Lung (tissue), 12 donors: ENCODE measurements around the gene LETMD1. TPM values are rescaled to one million over a fixed set of nuclear protein-coding genes. Genes with fewer than 3 reads are reported as not detected.

Experiments used
- ATAC-seq: fragments of 200-7000 bp; cut with Tn5 transposase; one replicate; pipeline ENCODE4 v1.9.1; 2020; ENCODE audit warnings: moderate number of reproducible peaks; ENCODE audit not compliant: insufficient read depth, low FRiP score
- DNase-seq, 3 donors: peaks; one replicate each; pipeline ENCODE4 v3.0.0-alpha.2; 2013 to 2017
- H3K27ac ChIP-seq, 2 donors: one replicate each; pipeline ENCODE4 v1.5.1; 2013; ENCODE audit warnings: mild to moderate bottlenecking in 2 of 2, moderate library complexity in 2 of 2, control low read depth in 1 of 2, inconsistent platforms in 1 of 2, low read depth in 1 of 2, low read length in 1 of 2
- H3K27me3 ChIP-seq, 3 donors: one replicate each; pipeline ENCODE4 v1.5.1; 2013; ENCODE audit warnings: low read length in 2 of 3; ENCODE audit not compliant: control insufficient read depth in 3 of 3, insufficient read depth in 3 of 3
- H3K36me3 ChIP-seq, 4 donors: one replicate each; pipeline ENCODE4 v1.5.1; 2013; ENCODE audit warnings: low read length in 4 of 4, mild to moderate bottlenecking in 1 of 4, moderate library complexity in 1 of 4; ENCODE audit not compliant: control insufficient read depth in 4 of 4, insufficient read depth in 4 of 4
- H3K4me1 ChIP-seq, 5 donors: one replicate each; pipeline ENCODE4 v1.5.1; 2013; ENCODE audit warnings: low read length in 5 of 5, mild to moderate bottlenecking in 2 of 5, moderate library complexity in 1 of 5; ENCODE audit not compliant: control insufficient read depth in 5 of 5, insufficient read depth in 5 of 5
- H3K4me3 ChIP-seq: one replicate; pipeline ENCODE4 v1.5.1; 2013; ENCODE audit warnings: mild to moderate bottlenecking, control low read depth, moderate library complexity
- H3K9ac ChIP-seq, 2 donors: one replicate each; pipeline ENCODE4 v1.5.1; 2013; ENCODE audit warnings: low read length in 2 of 2, control low read depth in 1 of 2; ENCODE audit not compliant: insufficient read depth in 1 of 2
- H3K9me3 ChIP-seq, 4 donors: one replicate each; pipeline ENCODE4 v1.5.1; 2013; ENCODE audit warnings: low read length in 3 of 4, mild to moderate bottlenecking in 1 of 4, moderate library complexity in 1 of 4; ENCODE audit not compliant: control insufficient read depth in 4 of 4, insufficient read depth in 3 of 4
- CTCF ChIP-seq: IDR thresholded peaks from 2 replicates; pipeline ENCODE4 v1.5.1; 2012; ENCODE audit warnings: mild to moderate bottlenecking; ENCODE audit errors: control extremely low read depth, extremely low read depth
- WGBS, 2 donors: extraction: QIAGEN DNeasy Blood & Tissue Kit; methylation state at CpG; one replicate each; pipeline ENCODE4 v1.1.7; 2013; 5-methylcytosine and 5-hydroxymethylcytosine counted together
- polyA plus RNA-seq, 2 donors: library from polyadenylated mRNA; stranded (reverse); fragments of 200-250 nt; gene quantifications; one replicate each; pipeline ENCODE4 v1.2.1, GENCODE V29; 2013
- total RNA-seq, 2 donors: library from RNA; depleted of rRNA in 1 of 2; stranded (reverse); fragments of >200 nt in 1 of 2; gene quantifications; one replicate each; pipeline ENCODE4 v1.2.1, GENCODE V29; 2014 to 2021
- donor health status: control.
- donor health status: control.
- donor health status: Bipolar disorder and iron deficiency.
- donor health status: healthy.
- donor health status: DM: yes; HTN: yes; CAD: no.

The LETMD1 gene
- total and polyA plus RNA-seq, 4 donors: 29.9 to 81.6 (median 48.6) TPM

- ATAC-seq: no peak
- peak overlapping the region in 1 of 2 donors; percentile 47 for H3K27ac ChIP-seq
- no peak for TF ChIP-seq CTCF
- H3K4me1 ChIP-seq: peaks cover 5 to 19% (median 7%) of the 10 kb centered on the region in 5 donors
- H3K4me3 ChIP-seq: no peak overlapping the region
- H3K36me3 ChIP-seq: no peaks in the 10 kb centered on the region
- no peaks in the 10 kb centered on the region for H3K9me3 ChIP-seq
- no peak for DNase-seq
- H3K27me3 ChIP-seq: no peaks in the 10 kb centered on the region
- H3K9ac ChIP-seq: peak overlapping the region in 1 of 2 donors; percentile 37
- WGBS, 2 donors: 5 to 15% methylated on average over 1 of the region's 1 CpG
Measured at GRCh38 chr12:51021694-51022093, 26.4 kb upstream of the LETMD1 start.

- Histone ChIP-seq H3K4me3 (no peak overlapping the region), H3K9me3 (no peaks in the 10 kb centered on the region), H3K4me1 (peaks cover 5 to 19% (median 9%) of the 10 kb centered on the region in 5 donors), H3K27ac (peak overlapping the region; percentile 58 to 90), H3K27me3 (no peaks in the 10 kb centered on the region), H3K36me3 (no peaks in the 10 kb centered on the region), H3K9ac (peak overlapping the region in 1 of 2 donors; percentile 89)
- DNase-seq (peak in 2 of 3 donors; percentile 36 to 37), ATAC-seq (no peak)
- TF ChIP-seq CTCF: no peak
- WGBS, 2 donors: 54 to 75% methylated on average over 4 of the region's 4 CpGs
Measured at GRCh38 chr12:51023625-51024382, 24.3 kb upstream of the LETMD1 start.

- H3K9ac ChIP-seq: peak overlapping the region; percentile 87 to 89
- H3K27me3 ChIP-seq: no peaks in the 10 kb centered on the region
- H3K4me3 ChIP-seq: peak overlapping the region; percentile 91
- H3K9me3 ChIP-seq: peaks cover 0 to 2% (median 0%) of the 10 kb centered on the region in 4 donors
- ATAC-seq (no peak), DNase-seq (peak; percentile 57 to 73 (median 64))
- H3K4me1 ChIP-seq: peaks cover 5 to 19% (median 9%) of the 10 kb centered on the region in 5 donors
- 7 to 8% methylated on average over 9 of the region's 9 CpGs for whole genome bisulfite sequencing, 2 donors
- no peaks in the 10 kb centered on the region for H3K36me3 ChIP-seq
- no peak for TF ChIP-seq CTCF
- peak overlapping the region; percentile 58 to 96 for H3K27ac ChIP-seq
Measured at GRCh38 chr12:51025338-51025835, 22.7 kb upstream of the LETMD1 start.
